A673 (cell line): Measurements from ENCODE around the gene CBFA2T3. TPM values are rescaled to one million over a fixed set of nuclear protein-coding genes. Genes with fewer than 3 reads are reported as not detected.

Source experiments
- BruUV-seq: library from RNA; stranded (reverse); fragments of 400-500 nt; replicated peaks from 2 replicates; lab custom pipeline; 2021; lab: Mats Ljungman, UMichigan
- CTCF ChIA-PET: fragments of 300-600 bp; sonication (Branson Sonifier 250); formaldehyde crosslinking; loops from one replicate; lab custom pipeline; 2022; ENCODE audit warnings: antibody characterized with exemption; lab: Charles Lee
- POLR2A ChIA-PET: fragments of 300-600 bp; sonication (Branson Sonifier 250); formaldehyde crosslinking; loops from one replicate; lab custom pipeline; 2022; ENCODE audit warnings: antibody characterized with exemption; ENCODE audit not compliant: low non-redundant PET; lab: Charles Lee
- DNase-seq: peaks from one replicate; pipeline ENCODE4 v3.0.0-alpha.2; 2015; ENCODE audit warnings: low spot score
- H3K27ac ChIP-seq: fragments of 200-600 bp; sonication (generic); 2 replicates; pipeline ENCODE4 v1.5.1; 2016; ENCODE audit warnings: mixed run types, low read depth, mild to moderate bottlenecking, mixed read lengths, antibody characterized with exemption, low read length; ENCODE audit not compliant: poor library complexity, severe bottlenecking
- H3K27me3 ChIP-seq: fragments of 200-600 bp; sonication (generic); replicated peaks from 2 replicates; pipeline ENCODE4 v1.6.1; 2017; ENCODE audit warnings: mixed run types, low read depth, mild to moderate bottlenecking, mixed read lengths, antibody characterized with exemption, low read length; ENCODE audit not compliant: insufficient read depth, poor library complexity
- H3K36me3 ChIP-seq: fragments of 200-600 bp; sonication (generic); 2 replicates; pipeline ENCODE4 v1.6.1; 2016; ENCODE audit warnings: mixed run types, mild to moderate bottlenecking, mixed read lengths, antibody characterized with exemption, low read length; ENCODE audit not compliant: insufficient read depth, poor library complexity, severe bottlenecking
- H3K4me1 ChIP-seq: fragments of 200-600 bp; sonication (generic); 2 replicates; pipeline ENCODE4 v1.6.1; 2017; ENCODE audit warnings: mixed run types, mild to moderate bottlenecking, mixed read lengths, antibody characterized with exemption, low read length; ENCODE audit not compliant: insufficient read depth, poor library complexity, severe bottlenecking
- H3K4me3 ChIP-seq: fragments of 200-600 bp; sonication (generic); 2 replicates; pipeline ENCODE4 v1.5.1; 2016; ENCODE audit warnings: low read depth, mixed run types, mild to moderate bottlenecking, mixed read lengths, low read length; ENCODE audit not compliant: poor library complexity, severe bottlenecking
- H3K9me3 ChIP-seq: fragments of 200-600 bp; sonication (generic); 2 replicates; pipeline ENCODE4 v1.6.1; 2016; ENCODE audit warnings: mixed run types, low read depth, mild to moderate bottlenecking, mixed read lengths, antibody characterized with exemption, low read length; ENCODE audit not compliant: poor library complexity, severe bottlenecking
- CTCF ChIP-seq: fragments of 300-800, 200-600 bp; sonication (generic); conservative IDR thresholded peaks from 2 replicates; pipeline ENCODE4 v1.5.1; 2017; ENCODE audit warnings: low read depth, mild to moderate bottlenecking, antibody characterized with exemption, low read length, moderate library complexity, mixed read lengths
- EZH2 ChIP-seq: fragments of 200-600 bp; sonication (generic); IDR thresholded peaks from 2 replicates; pipeline ENCODE4 v1.6.1; 2017; ENCODE audit warnings: borderline replicate concordance, low read depth, mild to moderate bottlenecking, mixed read lengths, antibody characterized with exemption, low read length; ENCODE audit not compliant: poor library complexity, severe bottlenecking
- intact Hi-C: fragments of 100-400 bp; cut with micrococcal nuclease; formaldehyde crosslinking; loops from one replicate; pipeline ENCODE4 v1.10.0; 2022; ENCODE audit not compliant: unreplicated experiment
- total RNA-seq: library from RNA; stranded (reverse); gene quantifications from 2 replicates; pipeline ENCODE4 v1.2.3, GENCODE V29; 2021

CBFA2T3 gene
- total RNA-seq, 1 experiment from 2014 or later: 1.7 TPM

- Histone ChIP-seq H3K36me3 (peaks cover 3% of the 10 kb centered on the region), H3K27me3 (no peaks in the 10 kb centered on the region), H3K4me1 (no peaks in the 10 kb centered on the region), H3K4me3 (no peak overlapping the region), H3K27ac (no peak overlapping the region), H3K9me3 (no peaks in the 10 kb centered on the region)
- intact Hi-C loops: no loop called here
- TF ChIP-seq CTCF (no peak), EZH2 (no peak)
- ChIA-PET POLR2A (no interaction called here), CTCF (no interaction called here)
- no TSS peak for BruUV-seq
- no peak for DNase-seq
These were observed 141.2 kb downstream of the CBFA2T3 start for GRCh38 chr16:88835818-88836217.

DNA sequence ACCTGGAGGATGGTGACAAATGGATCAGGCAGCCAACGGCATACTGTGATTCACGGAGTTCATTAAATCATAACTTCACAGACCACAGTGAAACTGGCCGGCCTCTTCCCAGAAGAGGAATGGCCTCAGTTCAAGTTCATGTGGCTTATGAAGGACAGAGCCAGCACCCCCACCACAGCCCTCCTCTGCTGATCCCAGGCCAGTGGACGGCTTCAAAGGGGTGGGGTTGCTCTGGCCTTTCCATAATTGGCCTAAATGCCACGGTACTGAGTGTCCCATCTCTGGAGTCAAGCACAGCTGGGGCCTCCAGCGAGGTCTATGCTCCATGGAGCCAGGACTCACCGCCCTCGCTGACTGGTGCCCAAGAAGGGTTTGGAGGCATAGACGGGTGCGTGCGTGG lies 141.6 kb downstream of the CBFA2T3 start:
- intact Hi-C loops: no loop called here
- Histone ChIP-seq H3K27me3 (no peaks in the 10 kb centered on the region), H3K9me3 (no peaks in the 10 kb centered on the region), H3K4me3 (no peak overlapping the region), H3K36me3 (peaks cover 3% of the 10 kb centered on the region), H3K4me1 (no peaks in the 10 kb centered on the region), H3K27ac (no peak overlapping the region)
- POLR2A ChIA-PET: no interaction called here
- TF ChIP-seq EZH2: no peak
- no peak for TF ChIP-seq CTCF
- CTCF ChIA-PET: no interaction called here
- no TSS peak for BruUV-seq
- no peak for DNase-seq

DNA sequence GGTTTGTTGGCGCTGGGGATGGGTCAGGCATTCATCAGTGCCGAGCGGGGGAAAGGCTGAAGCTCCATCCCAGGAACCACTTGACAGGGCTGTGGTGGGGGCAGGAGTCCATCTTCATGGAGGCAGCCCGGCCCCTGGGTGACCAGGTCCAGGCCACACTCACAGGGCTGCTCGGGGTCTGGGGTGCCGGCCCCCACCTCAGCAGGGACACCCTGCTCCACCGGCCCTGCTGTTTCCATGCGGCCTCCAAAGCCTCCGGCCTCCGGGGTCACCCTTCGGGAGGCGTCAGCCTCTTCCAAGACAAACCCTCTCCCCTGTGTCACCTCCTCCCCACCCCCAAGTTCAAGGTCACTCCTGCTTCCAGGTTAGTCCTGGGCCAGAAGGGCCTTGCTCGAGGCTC lies 142.3 kb downstream of the CBFA2T3 start:
- Histone ChIP-seq H3K36me3 (peaks cover 3% of the 10 kb centered on the region), H3K4me3 (no peak overlapping the region), H3K4me1 (no peaks in the 10 kb centered on the region), H3K9me3 (no peaks in the 10 kb centered on the region), H3K27ac (no peak overlapping the region), H3K27me3 (no peaks in the 10 kb centered on the region)
- POLR2A ChIA-PET: no interaction called here
- no TSS peak for BruUV-seq
- CTCF ChIA-PET: no interaction called here
- intact Hi-C loops: no loop called here
- TF ChIP-seq EZH2 (no peak), CTCF (no peak)
- DNase-seq: no peak
